GM19467 (cell line): ENCODE results near the gene TPRG1L.

Experiments used
- ATAC-seq: cut with Tn5 transposase; IDR thresholded peaks from one replicate; pipeline ENCODE4 v1.9.1; 2021; ENCODE audit warnings: mild to moderate bottlenecking, moderate library complexity; ENCODE audit not compliant: unreplicated experiment

TPRG1L gene

GRCh38 chr1:3641816-3642215 lies 17.0 kb downstream of the TPRG1L start:
- ATAC-seq: no peak

- no peak for ATAC-seq
Measured at GRCh38 chr1:3642919-3643675, 18.3 kb downstream of the TPRG1L start.

- ATAC-seq: no peak
Measured at GRCh38 chr1:3644273-3644672, 19.5 kb downstream of the TPRG1L start.

GRCh38 chr1:3645247-3645646 lies 20.4 kb downstream of the TPRG1L start:
- ATAC-seq: no peak

- no peak for ATAC-seq
Measured at GRCh38 chr1:3645666-3646355, 21.0 kb downstream of the TPRG1L start.

- ATAC-seq: no peak
Measured at GRCh38 chr1:3646596-3646995, 21.8 kb downstream of the TPRG1L start.

GRCh38 chr1:3649342-3650247 lies 24.8 kb downstream of the TPRG1L start, which contains the start of gene WRAP73:
TSS of gene WRAP73 (minus strand) at chr1:3650103. CDS start at chr1:3649999, 104 bp downstream.
- ATAC-seq: peak; percentile 82

GRCh38 chr1:3650248-3651025 lies 25.6 kb downstream of the TPRG1L start:
- no peak for ATAC-seq

GRCh38 chr1:3651026-3651929 lies 26.5 kb downstream of the TPRG1L start:
- no peak for ATAC-seq

GRCh38 chr1:3651930-3652547 lies 27.2 kb downstream of the TPRG1L start, which contains the start of gene TP73:
TSS of gene TP73 (plus strand) at chr1:3652516. CDS start at chr1:3682366, 29,850 bp downstream.
- no peak for ATAC-seq

- no peak for ATAC-seq
Measured at GRCh38 chr1:3652548-3653285, 27.9 kb downstream of the TPRG1L start.

GRCh38 chr1:3653286-3653618 lies 28.4 kb downstream of the TPRG1L start:
- no peak for ATAC-seq

- no peak for ATAC-seq
Measured at GRCh38 chr1:3654549-3655281, 29.9 kb downstream of the TPRG1L start.

- peak; percentile 54 for ATAC-seq
Measured at GRCh38 chr1:3656450-3657095, 31.8 kb downstream of the TPRG1L start.

GRCh38 chr1:3657096-3657475 lies 32.3 kb downstream of the TPRG1L start:
- peak; percentile 22 for ATAC-seq

GRCh38 chr1:3657578-3658230 lies 32.9 kb downstream of the TPRG1L start:
- ATAC-seq: no peak

GRCh38 chr1:3658231-3658615 lies 33.4 kb downstream of the TPRG1L start:
- no peak for ATAC-seq
